HEK293 (cell line): ENCODE data around the gene UBAC2.

Experiments
- CTCF ChIA-PET: fragments of 350-600 bp; formaldehyde crosslinking; extraction: SDS; loops from one replicate; lab custom pipeline; 2021; ENCODE audit warnings: antibody characterized with exemption; lab: Yijun Ruan, JAX
- POLR2A ChIA-PET: fragments of 300-600 bp; formaldehyde crosslinking; extraction: SDS; loops from one replicate; lab custom pipeline; 2020; ENCODE audit warnings: antibody characterized with exemption, inconsistent platforms; lab: Yijun Ruan, JAX
- H3K27ac ChIP-seq: fragments of 200-500 bp; sonication (Bioruptor generic); 2 replicates; pipeline ENCODE4 v1.5.1; 2014; ENCODE audit warnings: low read depth, low read length, control low read depth, inconsistent platforms; ENCODE audit errors: extremely low read depth
- H3K36me3 ChIP-seq, 2 experiments: fragments of 200-500 bp in 1 of 2; sonication (Bioruptor generic) in 1 of 2; 1 replicate in 1 of 2; 2 replicates in 1 of 2; pipeline ENCODE4 v1.5.1; 2014 to 2017; ENCODE audit warnings: inconsistent platforms in 2 of 2, low read length in 2 of 2; ENCODE audit not compliant: control insufficient read depth in 2 of 2, insufficient read depth in 1 of 2
- H3K4me1 ChIP-seq: fragments of 200-500 bp; sonication (Bioruptor generic); 2 replicates; pipeline ENCODE4 v1.5.1; 2014; ENCODE audit warnings: mild to moderate bottlenecking, low read length, inconsistent platforms; ENCODE audit not compliant: control insufficient read depth, insufficient read depth
- H3K4me3 ChIP-seq: 2 replicates; pipeline ENCODE4 v1.5.1; 2011; ENCODE audit warnings: low read depth, mild to moderate bottlenecking, control low read depth, low read length, moderate library complexity
- H3K9me3 ChIP-seq: fragments of 200-500 bp; sonication (Bioruptor generic); 2 replicates; pipeline ENCODE4 v1.5.1; 2014; ENCODE audit warnings: low read depth, low read length, inconsistent platforms; ENCODE audit not compliant: control insufficient read depth, insufficient read depth
- BCL11A ChIP-seq: fragments of 450-650 bp; formaldehyde crosslinking; IDR thresholded peaks from 2 replicates; pipeline ENCODE4 v1.5.1; 2016; ENCODE audit warnings: low read depth, missing biosample characterization, missing genetic modification characterization
- EGR2 ChIP-seq: fragments of 450-650 bp; formaldehyde crosslinking; IDR thresholded peaks from 2 replicates; pipeline ENCODE4 v1.5.1; 2016; ENCODE audit warnings: low read depth, missing biosample characterization, missing genetic modification characterization
- KLF7 ChIP-seq: fragments of 450-650 bp; formaldehyde crosslinking; IDR thresholded peaks from 2 replicates; pipeline ENCODE4 v1.5.1; 2016; ENCODE audit warnings: missing biosample characterization, missing genetic modification characterization, borderline replicate concordance
- MYNN ChIP-seq: fragments of 450-650 bp; formaldehyde crosslinking; IDR thresholded peaks from 2 replicates; pipeline ENCODE4 v1.5.1; 2016; ENCODE audit warnings: missing biosample characterization, missing genetic modification characterization, borderline replicate concordance
- ZEB2 ChIP-seq: fragments of 450-650 bp; formaldehyde crosslinking; IDR thresholded peaks from 2 replicates; pipeline ENCODE4 v1.5.1; 2016; ENCODE audit warnings: missing biosample characterization, missing genetic modification characterization
- ZFHX2 ChIP-seq: fragments of 450-650 bp; formaldehyde crosslinking; conservative IDR thresholded peaks from 2 replicates; pipeline ENCODE4 v1.5.1; 2016; ENCODE audit warnings: missing biosample characterization, missing genetic modification characterization
- ZNF121 ChIP-seq: fragments of 450-650 bp; formaldehyde crosslinking; IDR thresholded peaks from 2 replicates; pipeline ENCODE4 v1.5.1; 2016; ENCODE audit warnings: missing biosample characterization, missing genetic modification characterization
- ZNF140 ChIP-seq: fragments of 450-650 bp; formaldehyde crosslinking; IDR thresholded peaks from 2 replicates; pipeline ENCODE4 v1.5.1; 2016; ENCODE audit warnings: missing biosample characterization, missing genetic modification characterization
- ZNF157 ChIP-seq: fragments of 450-650 bp; formaldehyde crosslinking; IDR thresholded peaks from 2 replicates; pipeline ENCODE4 v1.5.1; 2016; ENCODE audit warnings: missing biosample characterization, missing genetic modification characterization
- ZNF184 ChIP-seq: fragments of 450-650 bp; IDR thresholded peaks from 2 replicates; pipeline ENCODE4 v1.5.1; 2018; ENCODE audit warnings: missing biosample characterization, mild to moderate bottlenecking, missing genetic modification characterization
- ZNF223 ChIP-seq: fragments of 450-650 bp; formaldehyde crosslinking; IDR thresholded peaks from 2 replicates; pipeline ENCODE4 v1.5.1; 2016; ENCODE audit warnings: missing biosample characterization, missing genetic modification characterization
- ZNF324 ChIP-seq: fragments of 450-650 bp; formaldehyde crosslinking; IDR thresholded peaks from 2 replicates; pipeline ENCODE4 v1.5.1; 2016; ENCODE audit warnings: missing biosample characterization, missing genetic modification characterization
- ZNF335 ChIP-seq: fragments of 450-650 bp; formaldehyde crosslinking; conservative IDR thresholded peaks from 2 replicates; pipeline ENCODE4 v1.5.1; 2016; ENCODE audit warnings: missing biosample characterization, missing genetic modification characterization
- ZNF37A ChIP-seq: fragments of 450-650 bp; IDR thresholded peaks from 2 replicates; pipeline ENCODE4 v1.5.1; 2018; ENCODE audit warnings: missing biosample characterization, missing genetic modification characterization
- ZNF394 ChIP-seq: fragments of 450-650 bp; formaldehyde crosslinking; IDR thresholded peaks from 2 replicates; pipeline ENCODE4 v1.5.1; 2016; ENCODE audit warnings: missing biosample characterization, missing genetic modification characterization, mild to moderate bottlenecking, moderate library complexity, borderline replicate concordance
- ZNF433 ChIP-seq: fragments of 450-650 bp; formaldehyde crosslinking; IDR thresholded peaks from 2 replicates; pipeline ENCODE4 v1.5.1; 2016; ENCODE audit warnings: missing biosample characterization, missing genetic modification characterization, low read depth
- ZNF473 ChIP-seq: fragments of 450-650 bp; formaldehyde crosslinking; IDR thresholded peaks from 2 replicates; pipeline ENCODE4 v1.5.1; 2017; ENCODE audit warnings: missing biosample characterization, missing genetic modification characterization
- ZNF621 ChIP-seq: fragments of 450-650 bp; formaldehyde crosslinking; IDR thresholded peaks from 2 replicates; pipeline ENCODE4 v1.5.1; 2017; ENCODE audit warnings: missing biosample characterization, missing genetic modification characterization
- ZNF660 ChIP-seq: fragments of 450-650 bp; IDR thresholded peaks from 2 replicates; pipeline ENCODE4 v1.5.1; 2018; ENCODE audit warnings: missing biosample characterization, mild to moderate bottlenecking, missing genetic modification characterization
- ZNF670 ChIP-seq: fragments of 450-650 bp; formaldehyde crosslinking; IDR thresholded peaks from 2 replicates; pipeline ENCODE4 v1.5.1; 2016; ENCODE audit warnings: missing biosample characterization, missing genetic modification characterization, low read depth
- ZNF707 ChIP-seq: fragments of 450-650 bp; formaldehyde crosslinking; IDR thresholded peaks from 2 replicates; pipeline ENCODE4 v1.5.1; 2016; ENCODE audit warnings: missing biosample characterization, missing genetic modification characterization
- TF ChIP-seq, protein P1 (sequence below): fragments of 450-650 bp; formaldehyde crosslinking; IDR thresholded peaks from 2 replicates; pipeline ENCODE4 v1.5.0; 2017; ENCODE audit warnings: missing biosample characterization, missing genetic modification characterization, borderline replicate concordance
- TF ChIP-seq, protein P2 (sequence below): fragments of 450-650 bp; formaldehyde crosslinking; IDR thresholded peaks from 2 replicates; pipeline ENCODE4 v1.5.1; 2016; ENCODE audit warnings: missing biosample characterization, missing genetic modification characterization, borderline replicate concordance
- TF ChIP-seq, protein P3 (sequence below): fragments of 450-650 bp; formaldehyde crosslinking; IDR thresholded peaks from 2 replicates; pipeline ENCODE4 v1.5.1; 2016; ENCODE audit warnings: missing biosample characterization, missing genetic modification characterization

The UBAC2 gene

DNA sequence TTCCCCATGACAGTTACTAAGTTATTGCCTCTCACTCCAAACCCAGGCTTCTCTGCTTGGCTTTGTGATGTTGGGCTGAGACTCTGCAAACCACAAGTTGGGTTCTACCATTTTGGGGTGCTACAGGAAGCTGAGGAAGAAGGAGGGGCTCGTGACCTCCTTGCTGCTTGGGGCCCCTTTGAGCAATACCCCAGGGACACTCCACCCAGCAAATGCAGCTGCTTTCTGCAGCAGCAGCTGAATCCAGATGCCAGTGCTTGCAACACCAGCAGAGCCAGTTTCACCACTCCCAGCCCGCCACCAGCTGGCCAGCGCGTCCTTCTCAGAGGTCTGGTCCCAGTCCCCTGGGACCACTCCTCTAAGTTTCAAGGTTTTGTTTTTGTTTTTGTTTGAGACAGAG lies 22.0 kb upstream of the UBAC2 start (continued):
- TF ChIP-seq, protein P1, sequence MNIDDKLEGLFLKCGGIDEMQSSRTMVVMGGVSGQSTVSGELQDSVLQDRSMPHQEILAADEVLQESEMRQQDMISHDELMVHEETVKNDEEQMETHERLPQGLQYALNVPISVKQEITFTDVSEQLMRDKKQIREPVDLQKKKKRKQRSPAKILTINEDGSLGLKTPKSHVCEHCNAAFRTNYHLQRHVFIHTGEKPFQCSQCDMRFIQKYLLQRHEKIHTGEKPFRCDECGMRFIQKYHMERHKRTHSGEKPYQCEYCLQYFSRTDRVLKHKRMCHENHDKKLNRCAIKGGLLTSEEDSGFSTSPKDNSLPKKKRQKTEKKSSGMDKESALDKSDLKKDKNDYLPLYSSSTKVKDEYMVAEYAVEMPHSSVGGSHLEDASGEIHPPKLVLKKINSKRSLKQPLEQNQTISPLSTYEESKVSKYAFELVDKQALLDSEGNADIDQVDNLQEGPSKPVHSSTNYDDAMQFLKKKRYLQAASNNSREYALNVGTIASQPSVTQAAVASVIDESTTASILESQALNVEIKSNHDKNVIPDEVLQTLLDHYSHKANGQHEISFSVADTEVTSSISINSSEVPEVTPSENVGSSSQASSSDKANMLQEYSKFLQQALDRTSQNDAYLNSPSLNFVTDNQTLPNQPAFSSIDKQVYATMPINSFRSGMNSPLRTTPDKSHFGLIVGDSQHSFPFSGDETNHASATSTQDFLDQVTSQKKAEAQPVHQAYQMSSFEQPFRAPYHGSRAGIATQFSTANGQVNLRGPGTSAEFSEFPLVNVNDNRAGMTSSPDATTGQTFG (tag by site-specific recombination): no peak
- TF ChIP-seq ZNF670 (tag by site-specific recombination) (no peak), EGR2 (tag by site-specific recombination) (no peak), ZNF121 (tag by site-specific recombination) (no peak), ZFHX2 (tag by site-specific recombination) (no peak), MYNN (tag by site-specific recombination) (no peak), ZNF707 (tag by site-specific recombination) (no peak), ZNF140 (tag by site-specific recombination) (no peak)

DNA sequence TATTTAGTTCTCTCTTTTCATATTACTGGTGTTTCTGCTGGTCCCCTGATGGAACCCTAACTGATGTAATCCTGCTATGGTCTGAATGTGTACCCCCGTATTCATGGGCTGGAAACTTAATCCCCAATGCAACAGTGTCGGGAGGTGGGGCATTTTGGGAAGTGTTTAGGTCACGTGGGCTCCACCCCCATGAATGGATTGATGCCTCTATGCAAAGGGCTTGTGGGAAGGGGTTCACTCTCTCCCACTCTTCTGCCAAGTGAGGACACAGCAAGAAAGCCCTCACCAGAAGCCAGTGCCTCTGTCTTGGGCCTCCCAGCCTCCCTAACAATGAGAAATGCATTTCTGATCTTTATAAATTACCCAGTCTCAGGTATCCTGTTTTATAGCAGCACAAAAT lies 21.2 kb upstream of the UBAC2 start:
- no peaks in the 10 kb centered on the region for H3K9me3 ChIP-seq
- no peaks in the 10 kb centered on the region for H3K4me1 ChIP-seq
- H3K27ac ChIP-seq: no peak overlapping the region
- no peaks in the 10 kb centered on the region for H3K36me3 ChIP-seq
- ChIA-PET CTCF (interaction anchor here (0.6 to 1.0 kb wide), 2 partner anchors 20 to 257 kb away, joined by 3 to 4 read pairs; no protein-coding TSS in a partner anchor), POLR2A (no interaction called here)
- H3K4me3 ChIP-seq: no peak overlapping the region
- TF ChIP-seq KLF7 (tag by site-specific recombination) (no peak), ZNF621 (no peak), ZNF157 (tag by site-specific recombination) (no peak), BCL11A (tag by site-specific recombination) (no peak), ZNF660 (tag by site-specific recombination) (no peak), ZNF707 (tag by site-specific recombination) (no peak), ZNF433 (tag by site-specific recombination) (no peak), ZEB2 (tag by site-specific recombination) (no peak)

DNA sequence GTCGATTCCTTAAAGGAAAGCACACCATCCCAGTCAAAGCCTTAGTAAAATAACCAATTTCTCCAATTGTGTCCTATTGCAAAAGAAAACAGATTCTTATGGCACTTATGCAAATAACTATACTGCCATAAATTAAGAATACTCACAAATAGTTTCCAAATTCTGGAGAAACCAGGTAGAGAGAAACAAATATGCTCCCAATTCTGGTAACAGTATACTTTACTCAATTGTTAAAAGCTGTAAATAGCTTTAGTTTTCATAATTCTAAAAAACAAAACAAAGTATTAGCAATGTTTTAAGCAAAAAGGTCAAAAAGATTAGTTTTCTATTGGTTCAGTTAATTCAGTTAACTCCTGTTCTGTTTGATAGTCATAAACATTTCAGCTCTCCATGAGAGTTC lies 18.2 kb upstream of the UBAC2 start:
- no peaks in the 10 kb centered on the region for H3K9me3 ChIP-seq
- ChIA-PET POLR2A (no interaction called here), CTCF (interaction anchor here (0.7 to 1.6 kb wide), 5 partner anchors 50 to 255 kb away, joined by 3 to 5 read pairs (median 3); no protein-coding TSS in a partner anchor)
- H3K4me1 ChIP-seq: no peaks in the 10 kb centered on the region
- no peak overlapping the region for H3K27ac ChIP-seq
- H3K36me3 ChIP-seq: no peaks in the 10 kb centered on the region
- H3K4me3 ChIP-seq: no peak overlapping the region
- TF ChIP-seq ZNF335 (tag by site-specific recombination) (no peak), ZNF184 (tag by site-specific recombination) (peak; percentile 80), ZNF473 (tag by site-specific recombination) (no peak), ZNF324 (tag by site-specific recombination) (no peak), ZNF223 (tag by site-specific recombination) (no peak), ZNF394 (peak; percentile 30; the same call in 1 of the 2 replicates), ZNF121 (tag by site-specific recombination) (no peak), ZNF37A (tag by site-specific recombination) (no peak)
- TF ChIP-seq, protein P2, sequence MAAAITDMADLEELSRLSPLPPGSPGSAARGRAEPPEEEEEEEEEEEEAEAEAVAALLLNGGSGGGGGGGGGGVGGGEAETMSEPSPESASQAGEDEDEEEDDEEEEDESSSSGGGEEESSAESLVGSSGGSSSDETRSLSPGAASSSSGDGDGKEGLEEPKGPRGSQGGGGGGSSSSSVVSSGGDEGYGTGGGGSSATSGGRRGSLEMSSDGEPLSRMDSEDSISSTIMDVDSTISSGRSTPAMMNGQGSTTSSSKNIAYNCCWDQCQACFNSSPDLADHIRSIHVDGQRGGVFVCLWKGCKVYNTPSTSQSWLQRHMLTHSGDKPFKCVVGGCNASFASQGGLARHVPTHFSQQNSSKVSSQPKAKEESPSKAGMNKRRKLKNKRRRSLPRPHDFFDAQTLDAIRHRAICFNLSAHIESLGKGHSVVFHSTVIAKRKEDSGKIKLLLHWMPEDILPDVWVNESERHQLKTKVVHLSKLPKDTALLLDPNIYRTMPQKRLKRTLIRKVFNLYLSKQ (tag by site-specific recombination): no peak
- TF ChIP-seq, protein P3, sequence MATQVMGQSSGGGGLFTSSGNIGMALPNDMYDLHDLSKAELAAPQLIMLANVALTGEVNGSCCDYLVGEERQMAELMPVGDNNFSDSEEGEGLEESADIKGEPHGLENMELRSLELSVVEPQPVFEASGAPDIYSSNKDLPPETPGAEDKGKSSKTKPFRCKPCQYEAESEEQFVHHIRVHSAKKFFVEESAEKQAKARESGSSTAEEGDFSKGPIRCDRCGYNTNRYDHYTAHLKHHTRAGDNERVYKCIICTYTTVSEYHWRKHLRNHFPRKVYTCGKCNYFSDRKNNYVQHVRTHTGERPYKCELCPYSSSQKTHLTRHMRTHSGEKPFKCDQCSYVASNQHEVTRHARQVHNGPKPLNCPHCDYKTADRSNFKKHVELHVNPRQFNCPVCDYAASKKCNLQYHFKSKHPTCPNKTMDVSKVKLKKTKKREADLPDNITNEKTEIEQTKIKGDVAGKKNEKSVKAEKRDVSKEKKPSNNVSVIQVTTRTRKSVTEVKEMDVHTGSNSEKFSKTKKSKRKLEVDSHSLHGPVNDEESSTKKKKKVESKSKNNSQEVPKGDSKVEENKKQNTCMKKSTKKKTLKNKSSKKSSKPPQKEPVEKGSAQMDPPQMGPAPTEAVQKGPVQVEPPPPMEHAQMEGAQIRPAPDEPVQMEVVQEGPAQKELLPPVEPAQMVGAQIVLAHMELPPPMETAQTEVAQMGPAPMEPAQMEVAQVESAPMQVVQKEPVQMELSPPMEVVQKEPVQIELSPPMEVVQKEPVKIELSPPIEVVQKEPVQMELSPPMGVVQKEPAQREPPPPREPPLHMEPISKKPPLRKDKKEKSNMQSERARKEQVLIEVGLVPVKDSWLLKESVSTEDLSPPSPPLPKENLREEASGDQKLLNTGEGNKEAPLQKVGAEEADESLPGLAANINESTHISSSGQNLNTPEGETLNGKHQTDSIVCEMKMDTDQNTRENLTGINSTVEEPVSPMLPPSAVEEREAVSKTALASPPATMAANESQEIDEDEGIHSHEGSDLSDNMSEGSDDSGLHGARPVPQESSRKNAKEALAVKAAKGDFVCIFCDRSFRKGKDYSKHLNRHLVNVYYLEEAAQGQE: no peak
- TF ChIP-seq, protein P1 (tag by site-specific recombination): no peak
